Measurements from ENCODE around the gene PTPRJ. TPM values are rescaled to one million over a fixed set of nuclear protein-coding genes. Genes with fewer than 3 reads are reported as not detected.

PTPRJ gene
- total RNA-seq, 1 experiment from 2014 or later: 10.5 TPM

- H3K27me3 ChIP-seq (ENCODE audit: low read length): no peaks in the 10 kb centered on the region
- CTCF ChIA-PET: no interaction called here
- no peaks in the 10 kb centered on the region for H3K4me1 ChIP-seq (ENCODE audit: insufficient read depth, low read length)
- H3K4me3 ChIP-seq (ENCODE audit: low read length): no peak overlapping the region
- no peaks in the 10 kb centered on the region for H4K20me1 ChIP-seq (ENCODE audit: low read length)
- no peaks in the 10 kb centered on the region for H3F3A ChIP-seq (ENCODE audit: low read length, unreplicated experiment)
- no peaks in the 10 kb centered on the region for H3K9me2 ChIP-seq (replicated peaks; ENCODE audit: low read length)
- H3K36me3 ChIP-seq (ENCODE audit: low read depth, low read length): no peaks in the 10 kb centered on the region
- no TSS peak for BruUV-seq (replicated peaks)
- no peak overlapping the region for H3K9ac ChIP-seq (ENCODE audit: low read length)
- TF ChIP-seq EZH2phosphoT487 (IDR thresholded peaks at IDR 0.05; ENCODE audit: borderline replicate concordance, low read length) (no peak), EZH2 (IDR thresholded peaks at IDR 0.05; ENCODE audit: low read length, unreplicated experiment) (no peak), CTCF (conservative IDR thresholded peaks at IDR 0.05; ENCODE audit: low read depth, low read length) (no peak)
- H3K79me2 ChIP-seq (ENCODE audit: low read length): peaks cover 22% of the 10 kb centered on the region; the same call in 1 of the 2 replicates
- no peak overlapping the region for H3K4me2 ChIP-seq (ENCODE audit: low read length)
- H2AFZ ChIP-seq (ENCODE audit: low read length): no peak overlapping the region
- intact Hi-C loops (cut with micrococcal nuclease): no loop called here
- H3K9me3 ChIP-seq (ENCODE audit: low read length): no peaks in the 10 kb centered on the region
- no peak overlapping the region for H3K27ac ChIP-seq (ENCODE audit: low read length)
- DNase-seq (no peak), ATAC-seq (no peak)
- POLR2A ChIA-PET (ENCODE audit: unreplicated experiment): no interaction called here
Observed at GRCh38 chr11:48085688-48086087, 105.3 kb downstream of the PTPRJ start.

- POLR2A ChIA-PET (ENCODE audit: unreplicated experiment): no interaction called here
- Histone ChIP-seq H3K9ac (ENCODE audit: low read length) (no peak overlapping the region), H3K4me3 (ENCODE audit: low read length) (no peak overlapping the region), H3K79me2 (ENCODE audit: low read length) (peaks cover 33% of the 10 kb centered on the region; the same call in 1 of the 2 replicates), H3F3A (ENCODE audit: low read length, unreplicated experiment) (no peaks in the 10 kb centered on the region), H3K9me3 (ENCODE audit: low read length) (no peaks in the 10 kb centered on the region), H3K9me2 (replicated peaks; ENCODE audit: low read length) (no peaks in the 10 kb centered on the region), H3K36me3 (ENCODE audit: low read depth, low read length) (no peaks in the 10 kb centered on the region), H3K4me1 (ENCODE audit: insufficient read depth, low read length) (peaks cover 13% of the 10 kb centered on the region), H4K20me1 (ENCODE audit: low read length) (no peaks in the 10 kb centered on the region), H3K27me3 (ENCODE audit: low read length) (no peaks in the 10 kb centered on the region), H3K4me2 (ENCODE audit: low read length) (no peak overlapping the region), H3K27ac (ENCODE audit: low read length) (no peak overlapping the region), H2AFZ (ENCODE audit: low read length) (no peak overlapping the region)
- TF ChIP-seq CTCF (conservative IDR thresholded peaks at IDR 0.05; ENCODE audit: low read depth, low read length): no peak
- no peak for TF ChIP-seq EZH2 (IDR thresholded peaks at IDR 0.05; ENCODE audit: low read length, unreplicated experiment)
- TF ChIP-seq EZH2phosphoT487 (IDR thresholded peaks at IDR 0.05; ENCODE audit: borderline replicate concordance, low read length): no peak
- BruUV-seq (replicated peaks): no TSS peak
- CTCF ChIA-PET: no interaction called here
- ATAC-seq (no peak), DNase-seq (no peak)
- intact Hi-C loops (cut with micrococcal nuclease): no loop called here
Observed at GRCh38 chr11:48087422-48087821, 107.1 kb downstream of the PTPRJ start.

GRCh38 chr11:48087974-48088681 lies 107.8 kb downstream of the PTPRJ start:
- Histone ChIP-seq H3K4me3 (ENCODE audit: low read length) (no peak overlapping the region), H3K9ac (ENCODE audit: low read length) (no peak overlapping the region), H3K9me3 (ENCODE audit: low read length) (no peaks in the 10 kb centered on the region), H3F3A (ENCODE audit: low read length, unreplicated experiment) (no peaks in the 10 kb centered on the region), H3K9me2 (replicated peaks; ENCODE audit: low read length) (no peaks in the 10 kb centered on the region), H3K27me3 (ENCODE audit: low read length) (no peaks in the 10 kb centered on the region), H3K36me3 (ENCODE audit: low read depth, low read length) (no peaks in the 10 kb centered on the region), H2AFZ (ENCODE audit: low read length) (no peak overlapping the region), H3K4me2 (ENCODE audit: low read length) (no peak overlapping the region), H4K20me1 (ENCODE audit: low read length) (no peaks in the 10 kb centered on the region), H3K27ac (ENCODE audit: low read length) (no peak overlapping the region), H3K79me2 (ENCODE audit: low read length) (peaks cover 40% of the 10 kb centered on the region; the same call in 1 of the 2 replicates), H3K4me1 (ENCODE audit: insufficient read depth, low read length) (peaks cover 20% of the 10 kb centered on the region)
- ATAC-seq (no peak), DNase-seq (no peak)
- no TSS peak for BruUV-seq (replicated peaks)
- intact Hi-C loops (cut with micrococcal nuclease): no loop called here
- CTCF ChIA-PET: no interaction called here
- POLR2A ChIA-PET (ENCODE audit: unreplicated experiment): no interaction called here
- TF ChIP-seq EZH2 (IDR thresholded peaks at IDR 0.05; ENCODE audit: low read length, unreplicated experiment) (no peak), CTCF (conservative IDR thresholded peaks at IDR 0.05; ENCODE audit: low read depth, low read length) (no peak)
